GM18499 (cell line): ENCODE data around the gene CIB2.

Experiments used
- ATAC-seq: cut with Tn5 transposase; IDR thresholded peaks from one replicate; pipeline ENCODE4 v1.9.1; 2021; ENCODE audit warnings: moderate number of reproducible peaks; ENCODE audit not compliant: insufficient read depth, unreplicated experiment

Gene CIB2

DNA sequence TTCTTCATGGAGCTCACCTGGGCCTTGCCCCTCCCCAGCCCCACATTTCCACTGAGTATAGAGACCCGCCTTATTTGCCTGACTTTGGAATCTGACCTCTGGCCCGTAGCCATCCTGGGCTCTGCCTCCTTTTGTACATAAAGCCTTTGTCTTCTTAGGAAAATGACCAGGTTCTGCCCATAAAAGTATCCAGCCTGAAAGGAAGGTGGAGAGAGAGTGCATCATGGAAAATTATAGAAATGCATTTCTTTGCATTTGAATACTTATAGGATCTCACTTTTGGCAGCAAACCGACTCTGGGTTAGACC lies 42.5 kb downstream of the CIB2 start:
- ATAC-seq, result no peak

- ATAC-seq, result no peak
These were observed 43.1 kb downstream of the CIB2 start for GRCh38 chr15:78087951-78088772.

- no peak for ATAC-seq
These were observed 45.3 kb downstream of the CIB2 start for GRCh38 chr15:78085928-78086327.

DNA sequence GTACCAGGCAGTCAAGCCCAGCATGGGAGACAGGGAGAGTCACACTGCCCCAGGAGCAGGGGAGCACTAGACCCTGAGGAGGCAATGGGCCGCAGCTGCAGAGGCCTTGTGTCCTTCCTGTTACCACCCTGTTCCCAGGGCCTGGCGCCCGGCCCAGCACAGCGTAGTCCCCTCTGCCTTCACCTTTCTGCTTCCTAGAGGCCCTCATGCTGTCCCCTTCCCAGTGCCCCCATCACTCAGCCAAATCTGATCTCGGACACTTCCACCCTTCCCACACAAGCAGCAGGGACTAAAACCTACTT lies 46.8 kb downstream of the CIB2 start:
- no peak for ATAC-seq

DNA sequence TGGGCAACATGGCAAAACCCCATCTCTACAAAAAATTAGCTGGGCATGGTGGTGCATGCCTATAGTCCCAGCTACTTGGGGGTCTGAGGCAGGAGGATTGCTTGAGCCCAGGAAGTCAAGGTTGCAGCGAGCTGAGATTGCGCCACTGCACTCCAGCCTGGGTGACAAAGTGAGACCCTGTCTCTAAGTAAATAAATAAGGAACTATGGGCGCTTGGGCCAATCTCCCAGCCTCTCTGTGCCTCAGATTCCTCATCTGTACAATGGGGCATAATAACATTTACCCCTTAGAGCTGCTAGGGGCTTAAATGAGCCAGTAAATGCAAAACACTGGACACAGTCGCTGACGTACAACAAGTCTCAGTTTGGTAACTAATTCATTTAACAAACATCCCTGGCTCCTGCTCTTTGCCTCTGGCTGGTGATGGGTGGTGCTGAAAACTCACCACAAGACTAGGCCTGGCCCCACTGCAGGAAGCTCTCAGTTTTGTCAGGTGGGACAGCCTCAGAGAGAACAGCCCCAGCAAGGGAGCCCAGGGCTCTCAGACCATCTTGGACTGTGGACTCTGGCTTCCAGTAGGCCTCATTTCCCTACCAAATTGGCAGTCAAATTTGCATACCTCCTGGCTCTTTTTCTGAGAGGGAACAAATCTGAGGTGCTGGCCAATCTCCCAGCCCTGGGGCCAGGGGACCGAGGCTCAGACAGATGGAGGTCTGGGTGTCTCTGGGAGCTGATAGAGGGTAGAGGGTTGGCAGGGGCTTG lies 47.4 kb downstream of the CIB2 start:
- ATAC-seq, result no peak

- no peak for ATAC-seq
These were observed 48.1 kb downstream of the CIB2 start for GRCh38 chr15:78083186-78083585.

DNA sequence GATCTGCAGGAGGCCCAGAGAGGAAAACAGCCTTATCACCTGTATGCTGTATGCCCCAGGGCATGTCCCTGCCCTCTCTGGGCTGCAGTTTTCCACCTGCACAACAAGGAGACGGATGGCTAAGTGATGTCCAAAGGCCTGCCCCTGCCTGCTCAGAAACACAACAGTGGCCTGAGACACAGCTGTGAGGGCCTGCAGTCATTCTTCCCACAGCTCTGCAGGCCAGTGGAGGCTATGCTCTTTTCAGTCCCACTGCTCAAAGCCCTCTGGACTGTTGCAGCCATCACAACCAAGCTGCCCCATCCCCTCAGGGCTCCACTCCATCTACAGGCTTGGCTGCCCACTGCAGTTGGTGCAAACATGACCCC lies 48.5 kb downstream of the CIB2 start:
- ATAC-seq, result no peak

- no peak for ATAC-seq
These were observed 49.0 kb downstream of the CIB2 start for GRCh38 chr15:78082106-78082742.

DNA sequence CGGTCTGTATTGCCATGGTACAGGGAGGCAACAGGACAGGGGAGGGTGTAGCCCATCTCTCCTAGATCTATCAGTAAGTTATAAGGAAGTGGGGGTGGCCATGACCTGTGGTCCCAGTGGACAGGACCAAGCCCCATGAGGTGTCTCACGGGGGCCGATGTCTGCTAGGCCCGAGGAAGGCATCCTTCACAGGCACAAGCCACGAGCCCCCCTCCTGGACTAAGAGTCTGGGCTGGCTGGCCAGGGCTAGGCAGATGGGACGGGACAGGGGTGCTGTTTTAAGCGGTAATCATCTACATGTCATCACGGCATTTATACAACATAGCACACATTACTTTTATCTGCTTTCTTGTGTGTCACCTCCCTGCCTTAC lies 51.2 kb downstream of the CIB2 start:
- no peak for ATAC-seq

DNA sequence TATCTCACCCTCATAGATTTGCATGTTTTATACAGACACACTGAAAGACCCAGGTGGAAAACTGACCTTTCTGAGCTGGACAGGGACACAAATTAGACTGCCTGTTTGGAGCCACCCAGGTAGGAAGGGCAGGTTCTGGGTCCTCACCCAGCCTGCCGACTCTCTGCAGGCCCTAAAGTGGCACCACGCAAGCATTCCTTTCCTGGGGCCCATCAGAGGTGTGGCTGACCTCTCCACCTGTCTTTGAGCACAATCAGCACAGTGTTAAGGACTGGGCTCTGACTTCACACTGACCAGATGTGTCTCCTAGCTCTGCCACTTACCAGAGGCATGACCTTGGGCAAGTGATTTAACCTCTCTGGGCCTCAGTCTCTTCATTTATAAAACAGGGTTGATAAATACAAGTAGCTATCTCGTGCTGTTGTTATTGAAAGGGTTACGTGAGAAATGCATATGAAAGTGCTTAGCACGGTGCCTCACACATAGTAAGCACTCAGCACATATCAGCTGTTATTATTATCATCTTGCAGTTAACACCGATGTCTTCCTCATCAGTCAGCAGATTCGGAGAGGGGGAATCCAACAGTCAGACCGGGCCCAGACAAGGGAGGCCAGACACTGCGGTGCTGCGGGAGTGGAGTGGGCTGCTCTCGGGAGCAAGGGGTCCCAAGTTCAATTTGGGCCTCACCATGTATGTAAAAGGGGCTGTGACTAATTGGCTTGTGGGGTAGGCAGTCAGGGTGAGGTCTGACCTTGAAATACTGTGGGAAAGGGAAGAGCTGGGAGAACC lies 51.8 kb downstream of the CIB2 start:
- no peak for ATAC-seq

DNA sequence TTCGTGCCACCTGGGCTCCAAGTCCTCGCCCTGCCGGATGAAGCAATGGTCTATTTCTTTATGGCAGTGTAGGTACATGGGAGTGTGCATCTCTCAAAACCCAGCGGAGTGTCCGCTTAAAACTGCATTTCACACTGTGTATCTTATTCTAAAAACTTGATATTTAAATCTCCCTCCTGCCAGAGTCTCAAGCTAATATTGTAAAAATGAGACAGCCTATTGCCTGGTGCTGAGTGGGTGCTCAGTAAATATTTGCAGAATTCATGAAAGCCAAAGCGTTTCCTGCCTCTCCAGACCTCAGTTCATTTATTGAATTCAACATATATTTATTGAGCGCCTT lies 53.4 kb downstream of the CIB2 start:
- no peak for ATAC-seq

GRCh38 chr15:78077053-78077870 lies 54.0 kb downstream of the CIB2 start, which contains the start of gene TBC1D2B:
Gene TBC1D2B, minus strand, starts transcription at chr15:78077711. Its CDS starts 59 bp downstream, at chr15:78077652.
- ATAC-seq, result no peak

GRCh38 chr15:78076231-78077052 lies 54.8 kb downstream of the CIB2 start:
- ATAC-seq, result no peak

- ATAC-seq, result no peak
These were observed 55.6 kb downstream of the CIB2 start for GRCh38 chr15:78075490-78076230.

- ATAC-seq, result no peak
These were observed 58.0 kb downstream of the CIB2 start for GRCh38 chr15:78073046-78073787.

DNA sequence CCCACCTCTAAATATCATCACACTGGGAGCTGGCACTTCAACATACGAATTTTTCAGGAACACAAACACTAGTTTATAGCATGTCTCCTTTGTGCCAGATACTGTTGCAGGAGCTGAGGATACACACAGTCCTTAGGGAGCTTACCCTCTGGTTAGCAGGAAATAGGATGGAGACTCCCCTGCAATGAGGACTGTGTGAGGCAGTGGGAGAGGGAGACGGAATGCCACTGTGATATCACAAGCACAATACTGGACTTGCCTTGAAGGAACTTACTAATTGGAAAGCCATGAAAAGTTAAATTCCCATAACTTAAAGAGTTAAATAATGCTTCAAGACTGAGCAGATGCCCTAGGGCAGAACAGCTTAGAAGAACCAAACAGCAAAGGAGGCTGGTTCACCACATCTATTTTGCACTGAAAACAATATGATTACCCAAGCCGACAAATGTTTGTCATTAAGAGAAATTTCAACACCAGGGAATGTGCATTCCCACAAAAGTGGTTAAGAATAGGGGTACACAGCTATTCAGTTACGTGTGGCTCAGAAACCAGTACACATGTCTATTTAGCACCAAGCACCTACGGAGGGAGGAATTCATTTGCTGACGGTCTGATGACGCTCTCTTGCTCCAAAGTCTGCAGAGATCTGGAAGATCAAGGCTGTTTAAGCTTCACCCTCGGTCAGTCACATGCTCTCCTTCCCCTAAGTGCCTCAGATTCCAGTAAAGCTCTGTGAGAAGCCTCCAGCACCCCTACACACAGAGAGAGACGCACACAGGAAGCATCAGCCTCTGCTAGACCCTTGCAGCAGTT lies 59.0 kb downstream of the CIB2 start:
- ATAC-seq, result no peak

GRCh38 chr15:78071383-78071782 lies 59.9 kb downstream of the CIB2 start:
- ATAC-seq, result no peak
